B cell (primary cell): ENCODE data around the gene SMYD2. TPM values are rescaled to one million over a fixed set of nuclear protein-coding genes. Genes with fewer than 3 reads are reported as not detected.

Experiments used
- ATAC-seq: fragments of 200-7000 bp; cut with Tn5 transposase; one replicate; pipeline ENCODE4 v1.10.0; 2021; ENCODE audit warnings: low read depth, mild to moderate bottlenecking, moderate number of reproducible peaks, moderate library complexity
- CTCF ChIA-PET: fragments of 350-600 bp; sonication (Branson Sonifier 250); formaldehyde crosslinking; loops from one replicate; lab custom pipeline; 2021; ENCODE audit warnings: antibody characterized with exemption, inconsistent platforms; lab: Charles Lee
- POLR2A ChIA-PET: fragments of 350-600 bp; sonication (Branson Sonifier 250); formaldehyde crosslinking; loops from one replicate; lab custom pipeline; 2021; ENCODE audit warnings: antibody characterized with exemption; lab: Charles Lee
- DNase-seq: peaks from one replicate; pipeline ENCODE4 v3.0.0; 2013
- H2AFZ ChIP-seq: 2 replicates; pipeline ENCODE4 v1.6.1; 2012; ENCODE audit warnings: mild to moderate bottlenecking, low read depth, low read length; ENCODE audit not compliant: insufficient read depth, poor library complexity, severe bottlenecking
- H3K27ac ChIP-seq, 2 donors: 1 replicate in 1 of 2; 2 replicates in 1 of 2; pipeline ENCODE4 v1.5.1; 2012 to 2013; ENCODE audit warnings: low read length in 2 of 2, mild to moderate bottlenecking in 2 of 2, moderate library complexity in 1 of 2
- H3K27me3 ChIP-seq, 4 experiments: fragments of 200-600 bp in 1 of 4; sonication (generic) in 1 of 4; replicated peaks in 1 of 4; 1 replicate in 2 of 4; 2 replicates in 2 of 4; pipeline versions ENCODE4 v1.6.1 to v1.7.0; 2013 to 2016; ENCODE audit warnings: low read length in 3 of 4, mild to moderate bottlenecking in 2 of 4, mixed read lengths in 1 of 4, moderate library complexity in 1 of 4; ENCODE audit not compliant: insufficient read depth in 4 of 4, control insufficient read depth in 3 of 4; ENCODE audit errors: control extremely low read depth in 1 of 4
- H3K36me3 ChIP-seq, 2 experiments: replicated peaks in 1 of 2; 1 replicate in 1 of 2; 2 replicates in 1 of 2; pipeline versions ENCODE4 v1.6.1 to v1.7.1; 2013; ENCODE audit warnings: low read length in 1 of 2; ENCODE audit not compliant: insufficient read depth in 2 of 2, control insufficient read depth in 1 of 2; ENCODE audit errors: control extremely low read depth in 1 of 2, extremely low read depth in 1 of 2
- H3K4me1 ChIP-seq, 2 donors: fragments of 200-600 bp in 1 of 2; sonication (generic) in 1 of 2; 1 replicate in 1 of 2; 2 replicates in 1 of 2; pipeline versions ENCODE4 v1.5.1 to v1.6.1; 2013 to 2017; ENCODE audit warnings: low read length in 2 of 2; ENCODE audit not compliant: control insufficient read depth in 2 of 2, insufficient read depth in 2 of 2
- H3K4me2 ChIP-seq: replicated peaks from 2 replicates; pipeline ENCODE3; 2012; ENCODE audit warnings: mild to moderate bottlenecking, low read depth, low read length; ENCODE audit not compliant: poor library complexity, severe bottlenecking
- H3K4me3 ChIP-seq, 5 experiments: fragments of 200-600 bp in 1 of 5; sonication (generic) in 1 of 5; 1 replicate in 3 of 5; 2 replicates in 2 of 5; pipeline versions ENCODE4 v1.5.1 to v1.7.0; 2011 to 2016; ENCODE audit warnings: low read length in 4 of 5, mild to moderate bottlenecking in 4 of 5, low read depth in 2 of 5, control low read depth in 1 of 5, moderate library complexity in 1 of 5; ENCODE audit not compliant: insufficient read depth in 1 of 5; ENCODE audit errors: control extremely low read depth in 1 of 5, extremely low read depth in 1 of 5
- H3K79me2 ChIP-seq: fragments of 200-600 bp; sonication (generic); one replicate; pipeline ENCODE4 v1.6.0; 2016; ENCODE audit warnings: low read length; ENCODE audit not compliant: control insufficient read depth, insufficient read depth
- H3K9ac ChIP-seq: fragments of 200-600 bp; sonication (generic); 2 replicates; pipeline ENCODE4 v1.6.1; 2017; ENCODE audit warnings: mild to moderate bottlenecking, low read length, moderate library complexity
- H3K9me3 ChIP-seq, 3 donors: one replicate each; pipeline versions ENCODE4 v1.6.1 to v1.7.1; 2013; ENCODE audit warnings: low read length in 2 of 3; ENCODE audit not compliant: control insufficient read depth in 2 of 3, insufficient read depth in 1 of 3; ENCODE audit errors: control extremely low read depth in 1 of 3
- H4K20me1 ChIP-seq: 2 replicates; pipeline ENCODE4 v1.6.0; 2012; ENCODE audit warnings: mild to moderate bottlenecking, low read length; ENCODE audit not compliant: insufficient read depth, control insufficient read depth, poor library complexity, severe bottlenecking
- H3K27ac Mint-ChIP-seq: one replicate; pipeline ENCODE4 v1.8.0; 2021; ENCODE audit warnings: mixed read lengths
- H3K27me3 Mint-ChIP-seq: one replicate; pipeline ENCODE4 v1.8.0; 2021; ENCODE audit warnings: mixed read lengths
- H3K4me1 Mint-ChIP-seq: one replicate; pipeline ENCODE4 v1.8.0; 2021; ENCODE audit warnings: mixed read lengths
- H3K4me3 Mint-ChIP-seq: one replicate; pipeline ENCODE4 v1.8.0; 2021; ENCODE audit warnings: mixed read lengths
- H3K9me3 Mint-ChIP-seq: one replicate; pipeline ENCODE4 v1.8.0; 2022; ENCODE audit warnings: mixed read lengths; ENCODE audit not compliant: insufficient read depth
- CTCF ChIP-seq: fragments of 200-600 bp; IDR thresholded peaks from one replicate; pipeline ENCODE4 v1.8.0; 2022; ENCODE audit warnings: antibody characterized with exemption, mild to moderate bottlenecking
- EZH2 ChIP-seq: IDR thresholded peaks from 2 replicates; pipeline ENCODE4 v1.6.1; 2012; ENCODE audit warnings: borderline replicate concordance, low read depth, mild to moderate bottlenecking, moderate library complexity, low read length; ENCODE audit not compliant: insufficient read depth, poor library complexity, severe bottlenecking
- WGBS: methylation state at CpG from one replicate; pipeline ENCODE4 v1.1.5; 2013; ENCODE audit warnings: missing lambda C conversion rate; ENCODE audit not compliant: insufficient coverage; 5-methylcytosine and 5-hydroxymethylcytosine counted together
- intact Hi-C: fragments of 100-400 bp; cut with micrococcal nuclease; formaldehyde crosslinking; loops from one replicate; pipeline ENCODE4 v1.10.0; 2022
- polyA plus RNA-seq: library from polyadenylated mRNA; depleted of rRNA; stranded (reverse); fragments of >200 nt; gene quantifications from 2 replicates; pipeline ENCODE4 v1.2.3, GENCODE V29; 2012
- total RNA-seq, 2 donors: library from RNA; stranded (reverse); fragments of 120-200 nt in 1 of 2; gene quantifications; 1 replicate in 1 of 2; 2 replicates in 1 of 2; pipeline versions ENCODE4 v1.2.3 to v1.2.4, GENCODE V29; 2013 to 2022

Gene SMYD2
- total and polyA plus RNA-seq, 2 donors (not counting 1 experiment from before 2014, with no cell fraction given), result 21.2 to 29.1 TPM

GRCh38 chr1:214352838-214353237, 71.9 kb downstream of the SMYD2 start:
- no CpG with 5 or more reads among the region's 4 CpGs for whole genome bisulfite sequencing
- no peak overlapping the region for H3K4me3 ChIP-seq
- no peak overlapping the region for H3K27ac ChIP-seq
- H3K27ac Mint-ChIP-seq, result no peak overlapping the region
- peaks cover 0 to under 1% (median 0%) of the 10 kb centered on the region in 4 experiments for H3K27me3 ChIP-seq
- H3K27me3 Mint-ChIP-seq, result peaks cover 24% of the 10 kb centered on the region
- H3K9ac ChIP-seq, result no peak overlapping the region
- H3K4me2 ChIP-seq, result no peak overlapping the region
- ATAC-seq, result no peak
- TF ChIP-seq CTCF, result no peak
- TF ChIP-seq EZH2, result no peak
- H3K79me2 ChIP-seq, result no peaks in the 10 kb centered on the region
- H3K9me3 Mint-ChIP-seq, result no peaks in the 10 kb centered on the region
- no peak overlapping the region for H3K4me3 Mint-ChIP-seq
- intact Hi-C loops, result no loop called here
- no peaks in the 10 kb centered on the region for H3K4me1 ChIP-seq
- no peaks in the 10 kb centered on the region for H3K36me3 ChIP-seq
- POLR2A ChIA-PET, result no interaction called here
- H2AFZ ChIP-seq, result no peak overlapping the region
- H4K20me1 ChIP-seq, result no peaks in the 10 kb centered on the region
- DNase-seq, result no peak
- H3K9me3 ChIP-seq, result no peaks in the 10 kb centered on the region
- CTCF ChIA-PET, result interaction anchor here (1.2 to 1.3 kb wide), 3 partner anchors 13 to 24 kb away, joined by 4 read pairs; no protein-coding TSS in a partner anchor
- no peaks in the 10 kb centered on the region for H3K4me1 Mint-ChIP-seq

- no peak overlapping the region for H3K9ac ChIP-seq
- WGBS, result 100% methylated on average over 1 of the region's 4 CpGs
- no peak overlapping the region for H2AFZ ChIP-seq
- H3K79me2 ChIP-seq, result no peaks in the 10 kb centered on the region
- POLR2A ChIA-PET, result no interaction called here
- H3K4me3 ChIP-seq, result no peak overlapping the region
- Mint-ChIP-seq H3K4me1 (no peaks in the 10 kb centered on the region), H3K27me3 (peaks cover 24% of the 10 kb centered on the region), H3K9me3 (no peaks in the 10 kb centered on the region), H3K27ac (no peak overlapping the region), H3K4me3 (no peak overlapping the region)
- H3K4me2 ChIP-seq, result no peak overlapping the region
- no peak overlapping the region for H3K27ac ChIP-seq
- TF ChIP-seq CTCF (no peak), EZH2 (no peak)
- DNase-seq (no peak), ATAC-seq (no peak)
- CTCF ChIA-PET, result interaction anchor here (0.9 to 1.3 kb wide), 2 partner anchors 26 to 27 kb away, joined by 4 read pairs; no protein-coding TSS in a partner anchor
- H3K9me3 ChIP-seq, result no peaks in the 10 kb centered on the region
- no peaks in the 10 kb centered on the region for H4K20me1 ChIP-seq
- H3K4me1 ChIP-seq, result no peaks in the 10 kb centered on the region
- intact Hi-C loops, result no loop called here
- H3K27me3 ChIP-seq, result peaks cover 0 to 5% (median 0%) of the 10 kb centered on the region in 4 experiments
- H3K36me3 ChIP-seq, result no peaks in the 10 kb centered on the region
Measured at GRCh38 chr1:214354440-214355148, 73.6 kb downstream of the SMYD2 start.
